NCI-H128 (cell line): Measurements from ENCODE around the gene UBE3B.

Experiments
- DNase-seq: peaks from one replicate; lab custom pipeline; 2025; ENCODE audit not compliant: unreplicated experiment; lab: John Stamatoyannopoulos, UW

The UBE3B gene

DNA sequence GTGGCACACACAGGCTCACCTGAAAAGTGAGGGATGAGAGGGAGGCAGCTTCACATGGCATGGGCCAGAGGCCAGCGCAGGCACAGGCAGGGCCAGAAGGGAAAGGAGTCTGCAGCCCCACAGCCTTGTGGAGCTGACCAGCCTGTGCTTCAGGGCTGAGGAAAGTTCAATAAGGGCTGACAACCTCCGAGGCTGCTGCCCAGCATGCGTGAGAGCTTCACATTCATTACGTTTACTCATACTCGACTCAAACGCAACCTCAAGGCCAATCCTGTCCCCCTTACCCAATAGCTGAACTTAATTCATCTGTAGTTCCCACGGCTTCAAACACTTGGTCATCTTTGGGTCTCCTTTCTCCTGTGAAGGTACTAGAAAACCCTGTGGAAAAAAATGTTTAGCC, 91.1 kb downstream of the UBE3B start:
- DNase-seq = no peak

DNA sequence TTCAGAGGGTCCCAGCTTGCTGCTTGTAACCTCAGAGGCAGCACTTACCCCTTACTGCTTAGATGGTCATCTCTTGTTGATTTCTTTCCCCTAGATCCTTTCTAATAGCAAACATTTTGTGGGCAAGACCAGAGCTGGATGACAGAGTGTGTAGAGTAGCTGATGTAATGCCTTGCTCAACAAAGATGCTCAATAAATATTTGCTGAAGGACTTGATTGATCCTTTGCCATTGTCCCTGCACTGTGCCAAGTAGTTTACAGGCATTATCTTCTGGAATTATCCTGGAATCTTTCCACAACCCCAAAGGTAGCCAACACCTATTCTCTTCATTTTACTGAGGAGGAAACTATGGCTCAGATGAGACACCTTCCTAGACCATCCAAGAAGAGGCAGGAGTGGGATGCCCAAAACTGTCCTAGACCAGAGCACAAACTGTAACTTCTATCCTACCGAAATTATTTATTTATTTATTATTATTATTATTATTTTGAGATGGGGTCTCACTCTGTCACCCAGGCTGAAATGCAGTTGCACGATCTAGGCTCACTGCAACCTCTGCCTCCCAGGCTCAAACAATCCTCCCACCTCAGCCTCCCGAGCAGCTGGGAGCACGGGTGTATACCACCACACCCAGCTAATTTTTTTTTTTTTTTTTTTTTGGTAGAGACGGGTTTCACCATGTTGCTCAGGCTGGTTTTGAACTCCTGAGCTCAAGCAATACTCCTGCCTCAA, 94.5 kb downstream of the UBE3B start:
- no peak for DNase-seq

DNA sequence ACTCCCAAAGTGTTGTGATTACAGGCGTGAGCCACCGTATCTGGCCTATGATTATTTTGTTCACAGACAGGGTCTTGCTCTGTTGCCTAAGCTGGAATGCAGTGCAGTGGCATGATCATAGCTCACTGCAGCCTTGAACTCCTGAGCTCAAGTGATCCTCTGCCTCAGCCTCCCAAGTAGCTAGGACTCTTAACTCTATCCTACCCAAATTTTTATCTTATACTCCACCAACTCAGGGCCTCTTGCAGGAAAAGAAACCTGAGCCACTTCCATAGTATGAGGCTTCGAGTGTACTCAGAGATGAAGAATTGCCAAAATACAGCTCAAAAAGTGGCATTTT, 95.0 kb downstream of the UBE3B start:
- DNase-seq = no peak

DNA sequence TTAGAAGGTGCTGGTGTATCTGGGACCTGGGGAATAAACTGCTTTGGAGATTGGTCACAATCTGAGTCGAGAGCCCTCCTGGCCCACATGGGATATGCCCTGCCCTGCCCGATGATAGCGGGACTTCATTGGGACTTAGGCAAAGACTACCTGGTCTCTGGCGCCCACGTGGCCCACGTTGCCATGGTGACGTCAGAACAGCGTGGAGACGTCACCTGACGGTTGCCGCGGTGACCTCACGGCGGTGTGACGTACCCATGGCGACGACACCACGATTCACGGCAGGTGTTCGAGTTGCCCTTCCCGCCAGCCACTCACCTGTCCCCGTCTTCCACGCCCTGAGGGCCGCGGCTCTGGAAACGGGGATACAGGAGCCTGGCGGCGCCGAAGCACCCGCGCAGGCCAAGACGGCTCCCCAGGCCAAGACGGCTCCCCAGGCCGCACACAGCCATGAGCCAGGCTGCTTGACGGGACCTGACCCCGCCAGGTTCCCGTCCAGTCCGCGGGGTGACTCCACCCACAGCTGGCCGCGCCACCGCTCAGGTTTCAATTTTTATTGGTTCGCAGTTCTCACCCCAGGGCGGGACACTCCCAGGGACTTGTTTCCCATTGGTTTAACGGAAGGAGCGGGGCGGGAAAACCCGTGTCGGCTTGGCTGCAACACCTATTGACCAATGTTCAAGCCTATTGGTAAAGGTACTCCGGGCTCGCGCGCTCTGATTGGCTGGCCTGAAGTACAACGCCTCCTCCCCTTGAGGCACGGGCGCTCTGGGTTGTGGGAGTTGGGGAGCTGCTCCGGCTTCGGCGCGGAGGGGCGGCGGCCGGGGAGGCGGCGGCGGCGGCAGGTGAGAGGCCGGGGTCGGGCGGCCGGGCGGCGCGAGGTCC, 95.8 kb downstream of the UBE3B start, which contains the start of the genes MMAB and MVK:
MMAB (minus strand) TSS at position 476 of the 885 bp plus-strand sequence; CDS start at position 452, 24 bp downstream.
MVK (plus strand) TSS at position 766 of the 885 bp plus-strand sequence. CDS start 1,029 bp downstream, outside the sequence.
- peak; percentile 98 for DNase-seq

DNA sequence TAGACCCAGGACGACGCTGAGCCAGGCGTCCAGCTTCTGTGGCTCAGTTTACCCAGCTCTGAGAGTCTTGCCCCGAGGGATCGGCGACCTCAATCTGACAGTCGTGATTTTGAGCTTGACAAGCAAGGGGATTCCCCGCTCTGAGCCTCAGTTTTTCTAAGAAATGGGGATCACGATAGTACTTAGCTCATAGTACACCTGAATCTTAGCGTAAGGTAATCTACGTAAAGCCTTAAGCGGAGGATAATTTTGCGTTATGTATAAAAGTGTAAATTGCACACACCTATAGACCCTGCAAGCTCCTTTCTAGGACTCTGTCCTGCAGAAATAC, 96.4 kb downstream of the UBE3B start:
- DNase-seq = no peak

DNA sequence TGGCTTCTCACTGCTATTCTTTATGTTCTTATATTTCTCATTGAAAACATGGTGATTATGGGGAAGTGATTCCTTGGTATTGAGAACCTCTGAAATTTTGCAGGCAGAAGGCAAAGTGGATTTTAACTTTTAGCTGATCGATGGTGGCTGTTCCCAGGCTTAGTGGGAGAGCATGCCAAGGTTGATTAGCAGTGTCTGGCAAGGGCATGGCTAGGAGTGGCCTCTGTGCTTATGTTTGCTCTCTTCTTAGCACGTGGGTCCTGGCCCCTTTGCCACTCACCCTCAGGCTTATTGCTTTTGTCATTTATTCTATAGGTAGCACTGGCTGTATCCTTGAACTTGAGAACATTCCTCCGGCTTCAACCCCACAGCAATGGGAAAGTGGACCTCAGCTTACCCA, 98.2 kb downstream of the UBE3B start:
- DNase-seq = no peak

DNA sequence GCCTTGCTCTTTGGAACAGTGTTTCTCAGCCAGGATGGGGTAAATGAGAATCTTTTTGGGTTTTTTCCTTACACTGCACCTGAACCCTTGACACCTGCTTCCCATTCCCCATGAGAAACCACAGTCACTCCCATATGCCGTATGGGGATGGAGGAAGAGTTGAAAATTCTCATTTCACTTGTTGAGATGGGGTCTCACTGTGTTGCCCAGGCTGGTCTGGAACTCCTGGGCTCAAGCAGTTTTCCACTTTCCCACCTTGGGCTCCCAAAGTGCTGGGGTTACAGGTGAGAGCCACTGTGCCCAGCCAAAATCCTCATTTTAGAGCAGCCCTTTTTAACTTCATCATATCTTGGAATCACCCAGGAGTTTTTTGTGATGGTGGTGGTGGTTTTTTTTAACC, 99.9 kb downstream of the UBE3B start:
- DNase-seq = no peak

DNA sequence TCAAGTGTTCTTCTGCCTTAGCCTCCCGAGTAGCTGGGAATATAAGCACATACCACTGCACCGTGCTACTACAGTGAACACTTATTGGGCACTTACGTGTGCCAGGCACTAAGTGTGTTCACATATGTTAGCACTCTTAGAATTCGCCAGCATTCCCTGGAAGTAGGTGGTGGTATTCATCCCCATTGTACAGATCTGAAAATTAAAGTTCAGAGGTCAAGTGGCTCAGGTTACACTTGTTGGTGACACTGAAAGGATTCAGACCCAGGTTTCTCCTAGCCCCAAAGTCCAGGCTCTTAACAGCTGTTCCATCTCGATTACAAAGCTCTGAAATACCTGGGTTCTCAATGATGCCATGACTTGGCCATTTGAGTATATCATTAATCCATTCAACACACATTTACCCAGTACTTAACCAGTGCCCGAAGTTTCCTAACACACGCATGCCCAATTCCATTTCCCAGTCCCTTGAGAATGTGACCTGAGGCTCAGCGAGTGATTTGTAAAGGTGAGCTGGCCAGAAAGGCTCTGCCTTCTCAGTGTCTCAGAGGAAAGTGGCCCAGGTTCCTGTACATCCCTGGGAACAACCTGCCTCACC, 101.0 kb downstream of the UBE3B start:
- DNase-seq = no peak

DNA sequence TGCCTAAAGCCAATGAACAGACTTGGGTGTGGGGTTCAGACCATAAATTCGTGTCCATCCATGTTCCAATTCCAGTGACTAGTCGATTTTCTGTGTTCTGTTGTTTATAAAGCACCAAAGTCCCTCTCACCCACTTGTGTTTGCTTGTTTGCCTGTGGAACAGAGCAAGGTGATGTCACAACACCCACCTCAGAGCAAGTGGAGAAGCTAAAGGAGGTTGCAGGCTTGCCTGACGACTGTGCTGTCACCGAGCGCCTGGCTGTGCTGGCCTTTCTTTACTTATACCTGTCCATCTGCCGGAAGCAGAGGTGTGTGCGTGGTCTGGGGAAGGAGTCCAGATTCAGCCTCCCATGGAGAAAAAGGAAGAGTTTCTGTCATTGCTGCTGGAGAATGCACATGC, 102.2 kb downstream of the UBE3B start:
- DNase-seq = no peak

DNA sequence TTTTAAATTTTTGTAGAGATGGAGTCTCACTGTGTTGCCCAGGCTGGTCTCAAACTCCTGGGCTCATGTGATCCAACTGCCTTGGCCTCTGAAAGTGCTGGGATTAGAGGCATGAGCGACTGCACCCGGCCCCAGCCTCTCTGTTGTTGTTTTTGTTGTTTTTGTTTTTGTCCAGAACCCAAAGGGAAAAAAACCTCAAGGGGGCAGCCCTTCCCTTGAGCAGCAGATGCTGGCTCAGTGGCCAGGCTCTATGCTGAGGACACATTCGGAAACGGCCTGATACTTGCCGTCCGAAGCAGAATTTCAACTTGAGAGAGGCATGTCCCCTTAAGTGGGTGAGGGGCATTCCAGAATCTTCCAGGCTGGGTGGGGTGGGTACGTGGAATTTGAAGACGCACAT, 102.8 kb downstream of the UBE3B start:
- DNase-seq = no peak

DNA sequence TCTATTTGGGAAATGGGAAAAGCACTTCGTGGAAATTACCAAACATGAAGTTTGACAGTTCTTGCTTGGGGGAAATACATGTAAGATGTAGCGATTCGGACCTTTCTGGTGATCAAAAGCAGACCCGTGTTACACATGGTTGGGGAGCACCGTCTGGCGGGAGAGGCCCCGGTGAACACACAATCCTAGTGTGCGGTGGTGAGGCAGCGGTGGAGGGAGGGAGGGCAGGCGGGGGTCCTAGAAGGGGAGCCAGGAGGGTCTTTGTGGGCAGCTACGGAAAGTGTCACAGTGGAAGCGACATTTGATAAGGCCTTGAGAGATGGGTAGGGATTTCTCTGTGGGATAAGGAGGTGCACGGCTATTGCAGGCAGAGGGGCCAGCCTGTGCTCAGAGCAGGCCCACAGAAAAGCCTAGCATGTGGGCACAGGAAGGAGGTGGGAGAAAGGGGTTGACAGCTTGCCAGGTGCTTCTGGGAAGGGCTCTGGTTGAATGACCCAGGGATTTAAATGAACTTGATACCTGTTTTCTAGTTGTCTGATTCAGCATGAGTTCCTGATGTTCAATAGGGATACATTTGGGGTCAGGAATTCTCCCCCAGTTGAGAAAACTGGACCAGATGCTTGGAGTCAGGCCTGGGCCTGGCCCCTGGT, 103.4 kb downstream of the UBE3B start:
- no peak for DNase-seq

DNA sequence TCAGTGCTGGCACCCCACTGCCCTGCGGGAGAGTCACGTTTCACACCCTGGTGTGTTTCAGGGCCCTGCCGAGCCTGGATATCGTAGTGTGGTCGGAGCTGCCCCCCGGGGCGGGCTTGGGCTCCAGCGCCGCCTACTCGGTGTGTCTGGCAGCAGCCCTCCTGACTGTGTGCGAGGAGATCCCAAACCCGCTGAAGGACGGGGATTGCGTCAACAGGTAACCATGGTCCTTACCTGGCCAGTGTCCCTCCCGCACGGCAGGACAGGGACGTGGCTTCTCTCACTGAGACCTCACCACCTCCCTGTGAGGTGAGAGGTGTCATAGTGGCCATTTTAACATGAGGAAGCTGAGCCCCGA, 103.9 kb downstream of the UBE3B start:
- no peak for DNase-seq

DNA sequence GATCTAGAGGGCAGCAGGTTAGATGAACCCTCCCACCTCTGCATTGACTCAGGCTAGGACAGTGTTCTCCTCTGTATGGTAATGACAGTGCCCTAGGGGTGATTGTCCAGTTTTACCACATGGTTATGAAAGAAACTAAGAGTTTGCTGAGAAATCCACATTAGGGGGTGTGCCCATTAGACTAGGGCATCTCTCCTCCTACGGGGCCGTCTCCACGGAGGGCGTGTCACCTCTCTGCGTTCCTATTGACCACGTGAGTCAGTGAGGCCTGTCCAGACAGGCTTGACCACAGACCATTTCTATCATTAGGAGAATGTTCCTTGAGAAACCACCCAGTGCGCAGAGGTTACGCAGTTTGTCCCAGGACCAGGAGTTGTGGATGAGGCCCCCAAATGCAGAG, 104.4 kb downstream of the UBE3B start:
- DNase-seq = no peak

DNA sequence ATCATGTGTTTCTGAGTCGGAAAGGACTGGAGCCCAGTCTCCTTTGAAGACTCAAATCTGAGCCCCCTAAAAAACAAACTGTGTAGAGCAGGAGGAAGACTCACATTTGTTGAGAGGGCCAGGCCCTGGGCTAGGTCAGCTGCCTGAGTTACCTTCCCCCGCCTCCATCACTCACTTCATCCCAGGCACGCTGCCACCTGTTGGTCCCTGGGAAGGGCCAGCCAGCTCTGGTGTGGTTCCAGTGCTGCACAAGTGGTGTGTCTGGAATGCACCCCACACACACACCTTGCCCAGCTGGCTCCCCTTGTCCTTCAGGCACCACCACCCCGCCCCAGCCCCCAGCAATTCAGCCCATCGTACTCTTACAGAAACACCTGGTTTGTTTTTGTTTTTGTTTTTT, 105.2 kb downstream of the UBE3B start:
- DNase-seq = no peak

DNA sequence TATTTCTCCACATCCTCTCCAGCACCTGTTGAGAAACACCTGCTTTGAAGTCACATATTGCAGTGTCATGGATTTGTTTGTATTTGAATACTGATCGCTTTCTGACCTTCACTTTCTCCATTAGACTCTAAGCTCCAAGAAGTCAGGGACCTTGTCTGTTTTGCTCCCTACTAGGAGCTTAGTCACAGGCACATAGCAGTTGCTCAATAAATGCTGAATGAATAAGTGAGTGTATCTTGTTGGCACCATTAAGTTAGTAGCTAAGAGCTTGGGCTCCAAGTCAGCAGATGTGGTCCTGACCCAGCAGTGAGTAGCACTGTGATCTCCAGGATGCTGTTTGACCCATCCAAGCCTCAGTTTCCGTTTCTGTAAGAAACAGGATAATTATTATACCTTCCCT, 106.3 kb downstream of the UBE3B start:
- no peak for DNase-seq
